HEK293 (cell line): Measurements from ENCODE around the gene DCUN1D2.

Experiments used
- CTCF ChIA-PET: fragments of 350-600 bp; formaldehyde crosslinking; extraction: SDS; loops from one replicate; lab custom pipeline; 2021; ENCODE audit warnings: antibody characterized with exemption; lab: Yijun Ruan, JAX
- POLR2A ChIA-PET: fragments of 300-600 bp; formaldehyde crosslinking; extraction: SDS; loops from one replicate; lab custom pipeline; 2020; ENCODE audit warnings: antibody characterized with exemption, inconsistent platforms; lab: Yijun Ruan, JAX
- H3K27ac ChIP-seq: fragments of 200-500 bp; sonication (Bioruptor generic); 2 replicates; pipeline ENCODE4 v1.5.1; 2014; ENCODE audit warnings: low read depth, low read length, control low read depth, inconsistent platforms; ENCODE audit errors: extremely low read depth
- H3K36me3 ChIP-seq, 2 experiments: fragments of 200-500 bp in 1 of 2; sonication (Bioruptor generic) in 1 of 2; 1 replicate in 1 of 2; 2 replicates in 1 of 2; pipeline ENCODE4 v1.5.1; 2014 to 2017; ENCODE audit warnings: inconsistent platforms in 2 of 2, low read length in 2 of 2; ENCODE audit not compliant: control insufficient read depth in 2 of 2, insufficient read depth in 1 of 2
- H3K4me1 ChIP-seq: fragments of 200-500 bp; sonication (Bioruptor generic); 2 replicates; pipeline ENCODE4 v1.5.1; 2014; ENCODE audit warnings: mild to moderate bottlenecking, low read length, inconsistent platforms; ENCODE audit not compliant: control insufficient read depth, insufficient read depth
- H3K4me3 ChIP-seq: 2 replicates; pipeline ENCODE4 v1.5.1; 2011; ENCODE audit warnings: low read depth, mild to moderate bottlenecking, control low read depth, low read length, moderate library complexity
- H3K9me3 ChIP-seq: fragments of 200-500 bp; sonication (Bioruptor generic); 2 replicates; pipeline ENCODE4 v1.5.1; 2014; ENCODE audit warnings: low read depth, low read length, inconsistent platforms; ENCODE audit not compliant: control insufficient read depth, insufficient read depth
- BCL11A ChIP-seq: fragments of 450-650 bp; formaldehyde crosslinking; IDR thresholded peaks from 2 replicates; pipeline ENCODE4 v1.5.1; 2016; ENCODE audit warnings: low read depth, missing biosample characterization, missing genetic modification characterization
- BCL11B ChIP-seq: fragments of 450-650 bp; formaldehyde crosslinking; IDR thresholded peaks from 2 replicates; pipeline ENCODE4 v1.5.1; 2016; ENCODE audit warnings: low read depth, missing biosample characterization, missing genetic modification characterization
- IKZF3 ChIP-seq: fragments of 450-650 bp; IDR thresholded peaks from 2 replicates; pipeline ENCODE4 v1.5.0; 2018; ENCODE audit warnings: missing biosample characterization, mild to moderate bottlenecking, missing genetic modification characterization, moderate library complexity
- KLF1 ChIP-seq: fragments of 450-650 bp; formaldehyde crosslinking; IDR thresholded peaks from 2 replicates; pipeline ENCODE4 v1.5.1; 2016; ENCODE audit warnings: missing biosample characterization, missing genetic modification characterization
- KLF9 ChIP-seq: fragments of 450-650 bp; formaldehyde crosslinking; IDR thresholded peaks from 2 replicates; pipeline ENCODE4 v1.5.1; 2016; ENCODE audit warnings: missing biosample characterization, missing genetic modification characterization, low read depth
- MEIS1 ChIP-seq: sonication (generic); formaldehyde crosslinking; IDR thresholded peaks from 2 replicates; pipeline ENCODE4 v1.8.1; 2022; ENCODE audit warnings: missing genetic modification reagents, mild to moderate bottlenecking, borderline replicate concordance
- RBAK ChIP-seq: fragments of 450-650 bp; formaldehyde crosslinking; IDR thresholded peaks from 2 replicates; pipeline ENCODE4 v1.5.1; 2016; ENCODE audit warnings: missing biosample characterization, missing genetic modification characterization
- ZNF221 ChIP-seq: fragments of 450-650 bp; formaldehyde crosslinking; IDR thresholded peaks from 2 replicates; pipeline ENCODE4 v1.5.1; 2017; ENCODE audit warnings: missing biosample characterization, missing genetic modification characterization, borderline replicate concordance
- ZNF24 ChIP-seq: fragments of 450-650 bp; formaldehyde crosslinking; IDR thresholded peaks from 2 replicates; pipeline ENCODE4 v1.5.1; 2016; ENCODE audit warnings: missing biosample characterization, missing genetic modification characterization
- ZNF248 ChIP-seq: fragments of 450-650 bp; formaldehyde crosslinking; IDR thresholded peaks from 2 replicates; pipeline ENCODE4 v1.5.1; 2017; ENCODE audit warnings: missing biosample characterization, missing genetic modification characterization
- ZNF311 ChIP-seq: fragments of 450-650 bp; formaldehyde crosslinking; IDR thresholded peaks from 2 replicates; pipeline ENCODE4 v1.5.1; 2017; ENCODE audit warnings: missing biosample characterization, missing genetic modification characterization, borderline replicate concordance
- ZNF324 ChIP-seq: fragments of 450-650 bp; formaldehyde crosslinking; IDR thresholded peaks from 2 replicates; pipeline ENCODE4 v1.5.1; 2016; ENCODE audit warnings: missing biosample characterization, missing genetic modification characterization
- ZNF341 ChIP-seq: fragments of 450-650 bp; formaldehyde crosslinking; IDR thresholded peaks from 2 replicates; pipeline ENCODE4; 2016; ENCODE audit warnings: low read depth, missing biosample characterization, missing genetic modification characterization
- ZNF37A ChIP-seq: fragments of 450-650 bp; IDR thresholded peaks from 2 replicates; pipeline ENCODE4 v1.5.1; 2018; ENCODE audit warnings: missing biosample characterization, missing genetic modification characterization
- ZNF558 ChIP-seq: fragments of 450-650 bp; formaldehyde crosslinking; IDR thresholded peaks from 2 replicates; pipeline ENCODE4 v1.5.1; 2016; ENCODE audit warnings: missing biosample characterization, missing genetic modification characterization
- ZNF610 ChIP-seq: fragments of 450-650 bp; formaldehyde crosslinking; IDR thresholded peaks from 2 replicates; pipeline ENCODE4 v1.5.1; 2016; ENCODE audit warnings: missing biosample characterization, missing genetic modification characterization, borderline replicate concordance
- ZNF626 ChIP-seq: fragments of 450-650 bp; sonication (Bioruptor Pico); formaldehyde crosslinking; IDR thresholded peaks from 2 replicates; pipeline ENCODE4 v1.5.1; 2018; ENCODE audit warnings: missing biosample characterization, missing genetic modification characterization, inconsistent platforms
- ZNF747 ChIP-seq: fragments of 450-650 bp; formaldehyde crosslinking; IDR thresholded peaks from 2 replicates; pipeline ENCODE4 v1.5.1; 2016; ENCODE audit warnings: missing biosample characterization, missing genetic modification characterization
- ZNF792 ChIP-seq: fragments of 450-650 bp; formaldehyde crosslinking; IDR thresholded peaks from 2 replicates; pipeline ENCODE4 v1.5.1; 2016; ENCODE audit warnings: missing biosample characterization, missing genetic modification characterization
- ZSCAN23 ChIP-seq: fragments of 450-650 bp; formaldehyde crosslinking; IDR thresholded peaks from 2 replicates; pipeline ENCODE4 v1.5.1; 2016; ENCODE audit warnings: missing biosample characterization, missing genetic modification characterization
- TF ChIP-seq, protein P1 (sequence below): fragments of 450-650 bp; formaldehyde crosslinking; conservative IDR thresholded peaks from 2 replicates; pipeline ENCODE4 v1.5.1; 2016; ENCODE audit warnings: low read depth, missing biosample characterization, missing genetic modification characterization
- TF ChIP-seq, protein P2 (sequence below): fragments of 450-650 bp; formaldehyde crosslinking; IDR thresholded peaks from 2 replicates; pipeline ENCODE4 v1.5.1; 2016; ENCODE audit warnings: missing biosample characterization, missing genetic modification characterization
- TF ChIP-seq, protein P3 (sequence below): fragments of 450-650 bp; formaldehyde crosslinking; IDR thresholded peaks from 2 replicates; pipeline ENCODE4 v1.5.1; 2016; ENCODE audit warnings: missing biosample characterization, missing genetic modification characterization
- TF ChIP-seq, protein P4 (sequence below): fragments of 450-650 bp; formaldehyde crosslinking; IDR thresholded peaks from 2 replicates; pipeline ENCODE4 v1.5.1; 2016; ENCODE audit warnings: missing biosample characterization, missing genetic modification characterization, borderline replicate concordance

DCUN1D2 gene

DNA sequence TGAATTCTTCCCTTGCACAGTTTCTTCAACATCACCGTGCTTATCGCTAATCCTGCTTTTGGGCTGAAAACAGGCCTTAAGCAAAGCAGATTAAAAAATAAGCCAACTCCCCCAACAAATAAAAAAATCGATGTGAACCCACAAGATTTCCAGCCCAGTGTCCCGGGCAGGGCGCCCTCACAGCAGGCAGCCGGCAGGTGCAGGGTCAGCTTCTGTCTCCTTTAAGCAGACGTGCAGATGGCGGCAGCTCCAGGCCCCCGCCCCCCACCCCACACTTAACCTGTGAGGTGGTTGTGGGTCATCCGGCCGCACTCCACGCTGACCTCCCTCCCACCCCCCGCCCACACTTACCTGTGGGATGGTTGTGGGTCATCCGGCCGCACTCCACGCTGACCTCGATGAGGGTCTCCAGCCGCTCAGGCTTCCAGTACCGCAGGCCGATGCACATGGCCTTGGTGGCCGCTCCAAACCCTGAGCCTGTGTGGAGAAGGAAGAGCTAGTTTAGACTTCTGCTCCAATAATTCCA is 57.1 kb downstream of the DCUN1D2 start:
- TF ChIP-seq ZNF311 (tag by site-specific recombination) (no peak), ZNF24 (no peak), BCL11B (no peak), ZNF747 (tag by site-specific recombination) (no peak), ZNF221 (tag by site-specific recombination) (no peak)
- no peaks in the 10 kb centered on the region for H3K9me3 ChIP-seq
- H3K36me3 ChIP-seq = no peaks in the 10 kb centered on the region
- no peak overlapping the region for H3K4me3 ChIP-seq
- no peak overlapping the region for H3K27ac ChIP-seq
- H3K4me1 ChIP-seq = no peaks in the 10 kb centered on the region
- ChIA-PET POLR2A (no interaction called here), CTCF (no interaction called here)

DNA sequence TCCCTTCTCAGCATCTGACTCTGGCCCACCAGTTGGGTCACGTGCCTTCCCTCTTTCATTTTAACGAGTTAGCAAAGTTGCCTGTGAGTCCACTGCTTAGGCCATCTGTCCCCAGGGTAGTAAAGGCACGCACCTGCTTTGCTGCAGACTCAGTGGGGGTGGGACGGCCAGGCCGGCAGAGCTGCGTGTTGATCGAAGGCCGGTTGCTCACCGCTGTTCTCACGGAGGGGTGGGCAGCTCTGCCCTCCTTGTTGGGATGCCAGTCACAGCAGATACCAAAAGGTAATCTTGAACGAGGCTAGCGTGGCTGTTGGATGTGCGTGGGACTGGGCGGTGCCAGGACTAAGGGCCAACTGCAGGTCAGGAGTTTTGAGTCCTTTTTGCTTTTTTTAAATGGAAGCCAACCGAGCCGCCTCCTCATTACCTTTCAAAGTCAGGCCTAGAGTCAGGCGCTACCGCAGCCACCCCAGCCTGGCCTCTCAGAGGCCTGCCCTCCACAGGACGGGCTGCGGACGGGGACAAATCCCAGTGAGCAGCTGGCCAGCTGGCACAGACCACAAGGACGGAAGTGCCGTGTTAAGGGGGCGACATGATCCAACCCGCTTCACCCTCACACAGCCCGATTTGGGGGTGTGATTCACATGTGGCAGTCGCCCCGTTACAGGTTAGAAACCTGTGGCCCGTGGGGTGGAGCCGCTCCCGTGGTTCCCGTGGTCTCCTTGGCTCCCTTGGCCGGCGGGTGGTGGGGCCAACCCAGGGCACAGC is 57.8 kb downstream of the DCUN1D2 start:
- CTCF ChIA-PET = no interaction called here
- Histone ChIP-seq H3K9me3 (no peaks in the 10 kb centered on the region), H3K27ac (no peak overlapping the region), H3K4me3 (no peak overlapping the region), H3K4me1 (no peaks in the 10 kb centered on the region), H3K36me3 (no peaks in the 10 kb centered on the region)
- POLR2A ChIA-PET = no interaction called here
- TF ChIP-seq KLF1 (tag by site-specific recombination) (no peak), MEIS1 (no peak), ZNF248 (tag by site-specific recombination) (no peak), ZNF37A (tag by site-specific recombination) (no peak), ZNF558 (tag by site-specific recombination) (no peak), ZNF341 (no peak)
- TF ChIP-seq, protein P1, sequence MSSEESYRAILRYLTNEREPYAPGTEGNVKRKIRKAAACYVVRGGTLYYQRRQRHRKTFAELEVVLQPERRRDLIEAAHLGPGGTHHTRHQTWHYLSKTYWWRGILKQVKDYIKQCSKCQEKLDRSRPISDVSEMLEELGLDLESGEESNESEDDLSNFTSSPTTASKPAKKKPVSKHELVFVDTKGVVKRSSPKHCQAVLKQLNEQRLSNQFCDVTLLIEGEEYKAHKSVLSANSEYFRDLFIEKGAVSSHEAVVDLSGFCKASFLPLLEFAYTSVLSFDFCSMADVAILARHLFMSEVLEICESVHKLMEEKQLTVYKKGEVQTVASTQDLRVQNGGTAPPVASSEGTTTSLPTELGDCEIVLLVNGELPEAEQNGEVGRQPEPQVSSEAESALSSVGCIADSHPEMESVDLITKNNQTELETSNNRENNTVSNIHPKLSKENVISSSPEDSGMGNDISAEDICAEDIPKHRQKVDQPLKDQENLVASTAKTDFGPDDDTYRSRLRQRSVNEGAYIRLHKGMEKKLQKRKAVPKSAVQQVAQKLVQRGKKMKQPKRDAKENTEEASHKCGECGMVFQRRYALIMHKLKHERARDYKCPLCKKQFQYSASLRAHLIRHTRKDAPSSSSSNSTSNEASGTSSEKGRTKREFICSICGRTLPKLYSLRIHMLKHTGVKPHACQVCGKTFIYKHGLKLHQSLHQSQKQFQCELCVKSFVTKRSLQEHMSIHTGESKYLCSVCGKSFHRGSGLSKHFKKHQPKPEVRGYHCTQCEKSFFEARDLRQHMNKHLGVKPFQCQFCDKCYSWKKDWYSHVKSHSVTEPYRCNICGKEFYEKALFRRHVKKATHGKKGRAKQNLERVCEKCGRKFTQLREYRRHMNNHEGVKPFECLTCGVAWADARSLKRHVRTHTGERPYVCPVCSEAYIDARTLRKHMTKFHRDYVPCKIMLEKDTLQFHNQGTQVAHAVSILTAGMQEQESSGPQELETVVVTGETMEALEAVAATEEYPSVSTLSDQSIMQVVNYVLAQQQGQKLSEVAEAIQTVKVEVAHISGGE = no peak

DNA sequence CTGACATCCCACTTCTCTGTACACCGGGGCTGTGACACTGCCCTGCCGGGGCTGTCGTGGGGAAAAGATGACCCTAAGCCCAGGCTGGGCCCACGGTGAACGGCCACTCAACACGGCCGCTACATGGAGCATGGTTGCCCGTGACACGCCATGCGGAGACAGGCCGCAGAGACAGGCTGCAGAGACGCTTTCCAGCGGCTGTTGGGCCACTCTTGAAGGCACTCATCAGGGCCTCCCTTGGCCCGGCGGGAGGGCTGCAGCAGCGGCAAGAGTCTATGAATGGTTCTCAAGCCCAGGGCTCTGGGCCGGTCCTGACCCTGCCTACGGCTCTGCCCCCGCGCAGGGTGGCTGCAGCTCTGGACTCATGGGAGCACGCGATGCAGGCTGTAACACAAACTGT is 59.3 kb downstream of the DCUN1D2 start:
- Histone ChIP-seq H3K4me3 (no peak overlapping the region), H3K27ac (no peak overlapping the region), H3K4me1 (no peaks in the 10 kb centered on the region), H3K9me3 (no peaks in the 10 kb centered on the region), H3K36me3 (no peaks in the 10 kb centered on the region)
- ChIA-PET POLR2A (no interaction called here), CTCF (no interaction called here)
- TF ChIP-seq BCL11A (no peak), KLF9 (no peak), ZNF610 (tag by site-specific recombination) (no peak), RBAK (tag by site-specific recombination) (no peak), ZNF626 (no peak), ZNF324 (tag by site-specific recombination) (no peak), ZNF792 (tag by site-specific recombination) (no peak), IKZF3 (tag by site-specific recombination) (no peak), ZSCAN23 (no peak)
- TF ChIP-seq, protein P2, sequence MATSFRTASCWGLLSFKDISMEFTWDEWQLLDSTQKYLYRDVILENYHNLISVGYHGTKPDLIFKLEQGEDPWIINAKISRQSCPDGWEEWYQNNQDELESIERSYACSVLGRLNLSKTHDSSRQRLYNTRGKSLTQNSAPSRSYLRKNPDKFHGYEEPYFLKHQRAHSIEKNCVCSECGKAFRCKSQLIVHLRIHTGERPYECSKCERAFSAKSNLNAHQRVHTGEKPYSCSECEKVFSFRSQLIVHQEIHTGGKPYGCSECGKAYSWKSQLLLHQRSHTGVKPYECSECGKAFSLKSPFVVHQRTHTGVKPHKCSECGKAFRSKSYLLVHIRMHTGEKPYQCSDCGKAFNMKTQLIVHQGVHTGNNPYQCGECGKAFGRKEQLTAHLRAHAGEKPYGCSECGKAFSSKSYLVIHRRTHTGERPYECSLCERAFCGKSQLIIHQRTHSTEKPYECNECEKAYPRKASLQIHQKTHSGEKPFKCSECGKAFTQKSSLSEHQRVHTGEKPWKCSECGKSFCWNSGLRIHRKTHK (tag by site-specific recombination) = no peak
- TF ChIP-seq, protein P3, sequence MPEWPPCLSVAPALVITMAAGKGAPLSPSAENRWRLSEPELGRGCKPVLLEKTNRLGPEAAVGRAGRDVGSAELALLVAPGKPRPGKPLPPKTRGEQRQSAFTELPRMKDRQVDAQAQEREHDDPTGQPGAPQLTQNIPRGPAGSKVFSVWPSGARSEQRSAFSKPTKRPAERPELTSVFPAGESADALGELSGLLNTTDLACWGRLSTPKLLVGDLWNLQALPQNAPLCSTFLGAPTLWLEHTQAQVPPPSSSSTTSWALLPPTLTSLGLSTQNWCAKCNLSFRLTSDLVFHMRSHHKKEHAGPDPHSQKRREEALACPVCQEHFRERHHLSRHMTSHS (tag by site-specific recombination) = no peak
- TF ChIP-seq, protein P4, sequence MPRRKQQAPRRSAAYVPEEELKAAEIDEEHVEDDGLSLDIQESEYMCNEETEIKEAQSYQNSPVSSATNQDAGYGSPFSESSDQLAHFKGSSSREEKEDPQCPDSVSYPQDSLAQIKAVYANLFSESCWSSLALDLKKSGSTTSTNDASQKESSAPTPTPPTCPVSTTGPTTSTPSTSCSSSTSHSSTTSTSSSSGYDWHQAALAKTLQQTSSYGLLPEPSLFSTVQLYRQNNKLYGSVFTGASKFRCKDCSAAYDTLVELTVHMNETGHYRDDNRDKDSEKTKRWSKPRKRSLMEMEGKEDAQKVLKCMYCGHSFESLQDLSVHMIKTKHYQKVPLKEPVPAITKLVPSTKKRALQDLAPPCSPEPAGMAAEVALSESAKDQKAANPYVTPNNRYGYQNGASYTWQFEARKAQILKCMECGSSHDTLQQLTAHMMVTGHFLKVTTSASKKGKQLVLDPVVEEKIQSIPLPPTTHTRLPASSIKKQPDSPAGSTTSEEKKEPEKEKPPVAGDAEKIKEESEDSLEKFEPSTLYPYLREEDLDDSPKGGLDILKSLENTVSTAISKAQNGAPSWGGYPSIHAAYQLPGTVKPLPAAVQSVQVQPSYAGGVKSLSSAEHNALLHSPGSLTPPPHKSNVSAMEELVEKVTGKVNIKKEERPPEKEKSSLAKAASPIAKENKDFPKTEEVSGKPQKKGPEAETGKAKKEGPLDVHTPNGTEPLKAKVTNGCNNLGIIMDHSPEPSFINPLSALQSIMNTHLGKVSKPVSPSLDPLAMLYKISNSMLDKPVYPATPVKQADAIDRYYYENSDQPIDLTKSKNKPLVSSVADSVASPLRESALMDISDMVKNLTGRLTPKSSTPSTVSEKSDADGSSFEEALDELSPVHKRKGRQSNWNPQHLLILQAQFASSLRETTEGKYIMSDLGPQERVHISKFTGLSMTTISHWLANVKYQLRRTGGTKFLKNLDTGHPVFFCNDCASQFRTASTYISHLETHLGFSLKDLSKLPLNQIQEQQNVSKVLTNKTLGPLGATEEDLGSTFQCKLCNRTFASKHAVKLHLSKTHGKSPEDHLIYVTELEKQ (tag by site-specific recombination) = no peak
